GM12878 (cell line): Measurements from ENCODE around the gene XPNPEP1. TPM values are rescaled to one million over a fixed set of nuclear protein-coding genes. Genes with fewer than 3 reads are reported as not detected.

Experiments used
- ATAC-seq: fragments of 200-7000 bp; cut with Tn5 transposase; 3 replicates; pipeline ENCODE4 v1.9.1; 2020; ENCODE audit warnings: mild to moderate bottlenecking, moderate library complexity
- BruUV-seq: library from RNA; stranded (reverse); fragments of 400-500 nt; replicated peaks from 2 replicates; lab custom pipeline; 2021; lab: Mats Ljungman, UMichigan
- CTCF ChIA-PET: fragments of 300-600 bp; sonication (Branson Sonifier 250); formaldehyde crosslinking; extraction: SDS; loops from one replicate; lab custom pipeline; 2021; ENCODE audit warnings: inconsistent platforms; lab: Yijun Ruan, JAX
- POLR2A ChIA-PET: fragments of 350-600 bp; formaldehyde crosslinking; extraction: SDS; loops from one replicate; lab custom pipeline; 2021; ENCODE audit warnings: inconsistent platforms; lab: Charles Lee
- RAD21 ChIA-PET: fragments of 300-600 bp; sonication (Branson Sonifier 250); formaldehyde crosslinking; loops from one replicate; lab custom pipeline; 2023; ENCODE audit warnings: antibody characterized with exemption; ENCODE audit not compliant: unreplicated experiment; lab: Charles Lee
- SMC1A ChIA-PET: fragments of 300-600 bp; sonication (Branson Sonifier 250); formaldehyde crosslinking; loops from one replicate; lab custom pipeline; 2023; ENCODE audit not compliant: unreplicated experiment, uncharacterized antibody; lab: Charles Lee
- DNase-seq: peaks from one replicate; pipeline ENCODE4 v3.0.0-alpha.2; 2011; ENCODE audit warnings: low read depth, low spot score
- FAIRE-seq: peaks from 3 replicates; lab custom pipeline; 2011; peaks lifted over from hg19 to GRCh38; lab: Jason Lieb, UNC
- H2AFZ ChIP-seq: 2 replicates; pipeline ENCODE4 v1.6.0; 2011; ENCODE audit warnings: low read depth, low read length, control low read depth; ENCODE audit not compliant: control insufficient read depth
- H3K27ac ChIP-seq: 2 replicates; pipeline ENCODE4 v1.5.1; 2011; ENCODE audit warnings: control low read depth; ENCODE audit not compliant: control insufficient read depth, insufficient read depth
- H3K27me3 ChIP-seq, 2 experiments: replicated peaks in 1 of 2; 2 replicates each; pipeline versions ENCODE4 v1.6.0 to v1.6.1; 2011; ENCODE audit warnings: low read length in 1 of 2; ENCODE audit not compliant: control insufficient read depth in 2 of 2, insufficient read depth in 2 of 2
- H3K36me3 ChIP-seq, 2 experiments: 2 replicates each; pipeline ENCODE4 v1.5.1; 2011; ENCODE audit warnings: low read length in 1 of 2; ENCODE audit not compliant: control insufficient read depth in 2 of 2, insufficient read depth in 2 of 2
- H3K4me1 ChIP-seq: 2 replicates; pipeline ENCODE4 v1.6.1; 2011; ENCODE audit warnings: mild to moderate bottlenecking, low read length, moderate library complexity, mixed read lengths; ENCODE audit not compliant: control insufficient read depth, insufficient read depth
- H3K4me2 ChIP-seq: 2 replicates; pipeline ENCODE4 v1.6.0; 2011; ENCODE audit warnings: control low read depth; ENCODE audit not compliant: control insufficient read depth, insufficient read depth
- H3K4me3 ChIP-seq: fragments of 200-600 bp; sonication (generic); 2 replicates; pipeline ENCODE4 v1.5.1; 2016
- H3K79me2 ChIP-seq: 2 replicates; pipeline ENCODE4 v1.6.0; 2011; ENCODE audit warnings: low read length; ENCODE audit not compliant: control insufficient read depth, insufficient read depth
- H3K9ac ChIP-seq: 2 replicates; pipeline ENCODE4 v1.8.0; 2011; ENCODE audit warnings: low read length, control low read depth, mixed read lengths; ENCODE audit not compliant: control insufficient read depth, insufficient read depth
- H3K9me3 ChIP-seq: replicated peaks from 3 replicates; pipeline ENCODE4 v1.5.1; 2011; ENCODE audit warnings: mild to moderate bottlenecking, low read length; ENCODE audit not compliant: control insufficient read depth, insufficient read depth
- H4K20me1 ChIP-seq: 2 replicates; pipeline ENCODE4 v1.6.0; 2011; ENCODE audit not compliant: control insufficient read depth, insufficient read depth
- CHD2 ChIP-seq: IDR thresholded peaks from 2 replicates; pipeline ENCODE4 v1.6.1; 2011; ENCODE audit warnings: low read depth, low read length, improper control_type of control experiment, borderline replicate concordance
- DPF2 ChIP-seq: fragments of 450-650 bp; IDR thresholded peaks from 2 replicates; pipeline ENCODE4 v1.6.1; 2017; ENCODE audit warnings: mild to moderate bottlenecking
- MEF2B ChIP-seq: fragments of 450-650 bp; IDR thresholded peaks from 2 replicates; pipeline ENCODE4 v1.6.1; 2018; ENCODE audit warnings: mild to moderate bottlenecking, moderate library complexity; ENCODE audit not compliant: partially characterized antibody, poor library complexity, severe bottlenecking
- MTA3 ChIP-seq: IDR thresholded peaks from 2 replicates; pipeline ENCODE4 v1.6.1; 2012; ENCODE audit warnings: low read length, inconsistent platforms, borderline replicate concordance
- NFYB ChIP-seq: IDR thresholded peaks from 2 replicates; pipeline ENCODE4 v1.6.1; 2011; ENCODE audit warnings: low read depth, mild to moderate bottlenecking, low read length, improper control_type of control experiment, moderate library complexity; ENCODE audit not compliant: insufficient read depth
- NR2F1 ChIP-seq: fragments of 450-650 bp; conservative IDR thresholded peaks from 2 replicates; pipeline ENCODE4 v1.6.1; 2017; ENCODE audit warnings: mild to moderate bottlenecking
- PML ChIP-seq: IDR thresholded peaks from 2 replicates; pipeline ENCODE4 v1.6.1; 2012; ENCODE audit warnings: low read length, inconsistent platforms
- POU2F2 ChIP-seq: IDR thresholded peaks from 3 replicates; pipeline ENCODE4 v1.6.1; 2011; ENCODE audit warnings: low read depth, mild to moderate bottlenecking, low read length, borderline replicate concordance
- SMAD5 ChIP-seq: IDR thresholded peaks from 2 replicates; pipeline ENCODE4 v1.6.1; 2016; ENCODE audit warnings: antibody characterized with exemption, low read depth
- WGBS: methylation state at CpG from one replicate; pipeline ENCODE4 v1.1.6; 2016; ENCODE audit warnings: low lambda C conversion rate; ENCODE audit not compliant: insufficient replicate concordance, insufficient coverage; ENCODE audit errors: missing lambda C conversion rate; 5-methylcytosine and 5-hydroxymethylcytosine counted together
- in situ Hi-C: fragments of 300-500 bp; cut with MboI; formaldehyde crosslinking; loops from 9 replicates; pipeline ENCODE4 v1.14.3; 2018; ENCODE audit warnings: mixed read lengths
- intact Hi-C: fragments of 100-400 bp; cut with micrococcal nuclease; formaldehyde crosslinking; loops from one replicate; pipeline ENCODE4 v1.14.2; 2022; ENCODE audit not compliant: unreplicated experiment
- polyA plus RNA-seq, 11 experiments: library from polyadenylated mRNA; depleted of rRNA in 4 of 11; unstranded in 6 of 11; stranded (reverse) in 5 of 11; fragments of >200 nt; fragmentation: Nextera tagmentation in 4 of 11; fragmentation: Illumina TruSeq in 1 of 11; extraction: Ambion mirVana in 4 of 11; extraction: Trizol in 1 of 11; gene quantifications; 1 replicate in 1 of 11; 2 replicates in 10 of 11; pipeline versions ENCODE4 v1.2.1 to v1.2.3, GENCODE V29; 2011 to 2016; ENCODE audit warnings: inconsistent platforms in 2 of 11, missing spikeins in 2 of 11, low read depth in 1 of 11
- total RNA-seq, 4 experiments: library from RNA; depleted of rRNA in 3 of 4; stranded (reverse); fragments of >200 nt in 3 of 4; fragmentation: Illumina TruSeq in 1 of 4; extraction: Trizol in 1 of 4; gene quantifications; 2 replicates each; pipeline versions ENCODE4 v1.2.1 to v1.2.3, GENCODE V29; 2013 to 2021
- TF ChIP-seq, protein P1 (sequence below): IDR thresholded peaks from 2 replicates; pipeline ENCODE4 v1.6.1; 2012; ENCODE audit warnings: low read length, inconsistent platforms
- TF ChIP-seq, protein P2 (sequence below): fragments of 450-650 bp; IDR thresholded peaks from 2 replicates; pipeline ENCODE4 v1.6.1; 2018; ENCODE audit warnings: mild to moderate bottlenecking, low read depth, moderate library complexity; ENCODE audit not compliant: partially characterized antibody

The XPNPEP1 gene
- total and polyA plus RNA-seq, 10 of the 15 experiments (the other 5 are each of a cell fraction or from before 2014, with no cell fraction given), result 22.7 to 108 (median 43.5) TPM

DNA sequence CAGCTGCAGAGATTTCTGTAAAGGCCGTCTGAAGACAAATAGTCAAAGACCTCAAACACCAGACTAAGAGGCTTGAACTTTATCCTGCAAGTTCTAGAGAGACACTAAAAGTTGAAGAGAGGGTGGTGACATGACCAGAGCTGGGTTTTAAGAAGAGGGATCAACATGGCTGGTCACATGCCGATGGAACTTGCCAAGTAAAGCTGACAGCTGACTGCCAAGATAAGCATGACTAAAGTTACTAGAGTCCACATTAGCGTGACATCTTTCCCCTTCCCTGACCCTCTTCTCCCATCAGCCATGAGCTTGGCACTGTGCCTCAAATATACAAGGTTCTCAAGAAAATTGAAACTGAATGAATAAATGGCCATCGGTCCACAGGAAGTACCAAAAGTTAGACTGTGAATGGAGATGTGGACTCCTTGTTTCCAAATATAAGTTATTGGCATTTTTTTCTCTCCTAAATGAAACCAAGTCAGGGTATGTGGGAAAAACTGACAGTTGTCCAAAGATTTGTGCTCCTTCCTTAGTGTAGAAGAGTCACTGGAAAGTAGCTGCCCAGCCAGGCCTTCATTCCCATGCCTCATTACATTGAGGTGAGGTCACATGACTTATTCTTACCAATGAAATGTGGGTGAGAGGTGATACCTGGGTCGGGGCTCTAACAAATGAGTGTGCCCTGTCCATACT, 24.5 kb downstream of the XPNPEP1 start:
- no TSS peak for BruUV-seq
- Histone ChIP-seq H3K4me3 (no peak overlapping the region), H3K27me3 (no peaks in the 10 kb centered on the region), H3K27ac (no peak overlapping the region), H4K20me1 (no peaks in the 10 kb centered on the region), H2AFZ (no peak overlapping the region), H3K4me1 (peaks cover 6% of the 10 kb centered on the region), H3K9ac (no peak overlapping the region), H3K9me3 (no peaks in the 10 kb centered on the region), H3K4me2 (no peak overlapping the region), H3K79me2 (peaks cover 10% of the 10 kb centered on the region)
- DNase-seq (no peak), FAIRE-seq (no peak), ATAC-seq (no peak)
- RAD21 ChIA-PET, result interaction anchor here (1.0 kb wide), 1 partner anchor 41 kb away, joined by 3 read pairs; no protein-coding TSS in a partner anchor
- CTCF ChIA-PET, result interaction anchor here (0.6 to 3.9 kb wide), 4 partner anchors 12 to 372 kb away, joined by 3 to 20 read pairs (median 5); no protein-coding TSS in a partner anchor
- in situ Hi-C loops, result no loop called here
- SMC1A ChIA-PET, result interaction anchor here (3.0 kb wide), 2 partner anchors 13 to 15 kb away, joined by 9 to 15 read pairs; no protein-coding TSS in a partner anchor
- POLR2A ChIA-PET, result no interaction called here
- 98% methylated on average over 5 of the region's 5 CpGs for WGBS
- TF ChIP-seq MTA3 (no peak), NFYB (0 out of 2 replicates have a peak, but pooled peaks have one; percentile 44)
- TF ChIP-seq, all 136 proteins: peak for 1
- intact Hi-C loops, result no loop called here
- peaks cover 0 to 14% of the 10 kb centered on the region in 2 experiments; a peak in 2 of 4 replicates for H3K36me3 ChIP-seq

DNA sequence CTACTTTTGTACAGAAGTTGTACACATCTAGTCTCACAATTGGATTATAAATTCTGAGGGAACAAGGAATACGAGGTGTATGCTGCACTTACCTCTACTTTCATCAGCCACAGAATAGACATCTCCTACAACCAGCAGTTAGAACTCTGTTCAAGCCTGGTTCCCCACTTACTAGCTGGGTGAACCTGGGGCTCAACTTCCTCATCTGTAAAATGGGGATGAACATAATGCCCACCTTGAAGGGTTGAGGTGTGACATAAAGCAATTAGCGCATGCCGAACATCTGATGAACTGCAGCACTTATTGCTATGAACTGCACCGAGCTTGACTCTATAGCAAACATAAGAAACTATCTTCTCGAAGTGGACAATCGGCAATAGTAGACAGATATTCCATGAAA, 25.3 kb downstream of the XPNPEP1 start:
- FAIRE-seq, result no peak
- Histone ChIP-seq H3K4me1 (0 out of 2 replicates have a peak, but pooled peaks cover under 1% of the 10 kb centered on the region), H3K9me3 (no peaks in the 10 kb centered on the region), H3K9ac (no peak overlapping the region), H3K36me3 (peaks cover 2 to 22% of the 10 kb centered on the region in 2 experiments; a peak in 2 of 4 replicates), H3K79me2 (peaks cover 7% of the 10 kb centered on the region), H3K4me3 (no peak overlapping the region), H3K27me3 (no peaks in the 10 kb centered on the region), H3K27ac (no peak overlapping the region), H4K20me1 (no peaks in the 10 kb centered on the region), H3K4me2 (no peak overlapping the region), H2AFZ (no peak overlapping the region)
- no peak for DNase-seq
- in situ Hi-C loops (no loop called here), intact Hi-C loops (no loop called here)
- no TSS peak for BruUV-seq
- RAD21 ChIA-PET, result interaction anchor here (1.0 kb wide), 1 partner anchor 42 kb away, joined by 3 read pairs; no protein-coding TSS in a partner anchor
- SMC1A ChIA-PET, result interaction anchor here (0.6 to 3.0 kb wide), 4 partner anchors 14 to 599 kb away, joined by 3 to 15 read pairs (median 6); no protein-coding TSS in a partner anchor
- CTCF ChIA-PET, result interaction anchor here (2.5 to 3.9 kb wide), 2 partner anchors 12 to 14 kb away, joined by 6 to 20 read pairs; no protein-coding TSS in a partner anchor
- 98% methylated on average over 6 of the region's 6 CpGs for WGBS
- POLR2A ChIA-PET, result no interaction called here
- ATAC-seq, result no peak
- no peak for TF ChIP-seq SMAD5
- no peak for TF ChIP-seq POU2F2
- TF ChIP-seq, protein P1, sequence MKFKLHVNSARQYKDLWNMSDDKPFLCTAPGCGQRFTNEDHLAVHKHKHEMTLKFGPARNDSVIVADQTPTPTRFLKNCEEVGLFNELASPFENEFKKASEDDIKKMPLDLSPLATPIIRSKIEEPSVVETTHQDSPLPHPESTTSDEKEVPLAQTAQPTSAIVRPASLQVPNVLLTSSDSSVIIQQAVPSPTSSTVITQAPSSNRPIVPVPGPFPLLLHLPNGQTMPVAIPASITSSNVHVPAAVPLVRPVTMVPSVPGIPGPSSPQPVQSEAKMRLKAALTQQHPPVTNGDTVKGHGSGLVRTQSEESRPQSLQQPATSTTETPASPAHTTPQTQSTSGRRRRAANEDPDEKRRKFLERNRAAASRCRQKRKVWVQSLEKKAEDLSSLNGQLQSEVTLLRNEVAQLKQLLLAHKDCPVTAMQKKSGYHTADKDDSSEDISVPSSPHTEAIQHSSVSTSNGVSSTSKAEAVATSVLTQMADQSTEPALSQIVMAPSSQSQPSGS, result no peak
- TF ChIP-seq MEF2B, result no peak
- no peak for TF ChIP-seq DPF2
- TF ChIP-seq, protein P2, sequence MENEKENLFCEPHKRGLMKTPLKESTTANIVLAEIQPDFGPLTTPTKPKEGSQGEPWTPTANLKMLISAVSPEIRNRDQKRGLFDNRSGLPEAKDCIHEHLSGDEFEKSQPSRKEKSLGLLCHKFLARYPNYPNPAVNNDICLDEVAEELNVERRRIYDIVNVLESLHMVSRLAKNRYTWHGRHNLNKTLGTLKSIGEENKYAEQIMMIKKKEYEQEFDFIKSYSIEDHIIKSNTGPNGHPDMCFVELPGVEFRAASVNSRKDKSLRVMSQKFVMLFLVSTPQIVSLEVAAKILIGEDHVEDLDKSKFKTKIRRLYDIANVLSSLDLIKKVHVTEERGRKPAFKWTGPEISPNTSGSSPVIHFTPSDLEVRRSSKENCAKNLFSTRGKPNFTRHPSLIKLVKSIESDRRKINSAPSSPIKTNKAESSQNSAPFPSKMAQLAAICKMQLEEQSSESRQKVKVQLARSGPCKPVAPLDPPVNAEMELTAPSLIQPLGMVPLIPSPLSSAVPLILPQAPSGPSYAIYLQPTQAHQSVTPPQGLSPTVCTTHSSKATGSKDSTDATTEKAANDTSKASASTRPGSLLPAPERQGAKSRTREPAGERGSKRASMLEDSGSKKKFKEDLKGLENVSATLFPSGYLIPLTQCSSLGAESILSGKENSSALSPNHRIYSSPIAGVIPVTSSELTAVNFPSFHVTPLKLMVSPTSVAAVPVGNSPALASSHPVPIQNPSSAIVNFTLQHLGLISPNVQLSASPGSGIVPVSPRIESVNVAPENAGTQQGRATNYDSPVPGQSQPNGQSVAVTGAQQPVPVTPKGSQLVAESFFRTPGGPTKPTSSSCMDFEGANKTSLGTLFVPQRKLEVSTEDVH, result no peak
- no peak for TF ChIP-seq CHD2
- TF ChIP-seq NR2F1, result no peak
- no peak for TF ChIP-seq PML
